HG02970 (cell line): Measurements from ENCODE around the gene DPP6.

Experiments
- ATAC-seq: cut with Tn5 transposase; IDR thresholded peaks from one replicate; pipeline ENCODE4 v1.9.1; 2021; ENCODE audit warnings: mild to moderate bottlenecking, moderate library complexity, moderate number of reproducible peaks; ENCODE audit not compliant: unreplicated experiment, low FRiP score

Gene DPP6

GRCh38 chr7:154738216-154738615 is 686.0 kb downstream of the DPP6 start:
- ATAC-seq, result no peak

GRCh38 chr7:154741131-154741530 is 688.9 kb downstream of the DPP6 start:
- ATAC-seq, result no peak

- no peak for ATAC-seq
Observed at GRCh38 chr7:154743206-154743605, 691.0 kb downstream of the DPP6 start.

GRCh38 chr7:154744256-154744860 is 692.2 kb downstream of the DPP6 start:
- no peak for ATAC-seq

- no peak for ATAC-seq
Observed at GRCh38 chr7:154744861-154745258, 692.7 kb downstream of the DPP6 start.

GRCh38 chr7:154746571-154747360 is 694.6 kb downstream of the DPP6 start:
- ATAC-seq, result no peak

- ATAC-seq, result no peak
Observed at GRCh38 chr7:154748089-154748786, 696.0 kb downstream of the DPP6 start.

- no peak for ATAC-seq
Observed at GRCh38 chr7:154750353-154750801, 698.2 kb downstream of the DPP6 start.

GRCh38 chr7:154753226-154753625 is 701.0 kb downstream of the DPP6 start:
- no peak for ATAC-seq

GRCh38 chr7:154757756-154758155 is 705.6 kb downstream of the DPP6 start:
- ATAC-seq, result no peak

- no peak for ATAC-seq
Observed at GRCh38 chr7:154759989-154760388, 707.8 kb downstream of the DPP6 start.

GRCh38 chr7:154765118-154765517 is 712.9 kb downstream of the DPP6 start:
- no peak for ATAC-seq

- ATAC-seq, result no peak
Observed at GRCh38 chr7:154767142-154767541, 714.9 kb downstream of the DPP6 start.

- ATAC-seq, result no peak
Observed at GRCh38 chr7:154767821-154768415, 715.7 kb downstream of the DPP6 start.

- ATAC-seq, result no peak
Observed at GRCh38 chr7:154769001-154769400, 716.8 kb downstream of the DPP6 start.

GRCh38 chr7:154769527-154769926 is 717.3 kb downstream of the DPP6 start:
- no peak for ATAC-seq

- no peak for ATAC-seq
Observed at GRCh38 chr7:154770361-154770760, 718.2 kb downstream of the DPP6 start.

- no peak for ATAC-seq
Observed at GRCh38 chr7:154770962-154771361, 718.8 kb downstream of the DPP6 start.

- ATAC-seq, result no peak
Observed at GRCh38 chr7:154774303-154774969, 722.2 kb downstream of the DPP6 start.

- ATAC-seq, result no peak
Observed at GRCh38 chr7:154775681-154776080, 723.5 kb downstream of the DPP6 start.
